ENCODE data around the gene ST8SIA2. TPM values are rescaled to one million over a fixed set of nuclear protein-coding genes. Genes with fewer than 3 reads are reported as not detected.

ST8SIA2 gene
- polyA plus RNA-seq, 3 donors: 0.06 TPM; not detected in 2

DNA sequence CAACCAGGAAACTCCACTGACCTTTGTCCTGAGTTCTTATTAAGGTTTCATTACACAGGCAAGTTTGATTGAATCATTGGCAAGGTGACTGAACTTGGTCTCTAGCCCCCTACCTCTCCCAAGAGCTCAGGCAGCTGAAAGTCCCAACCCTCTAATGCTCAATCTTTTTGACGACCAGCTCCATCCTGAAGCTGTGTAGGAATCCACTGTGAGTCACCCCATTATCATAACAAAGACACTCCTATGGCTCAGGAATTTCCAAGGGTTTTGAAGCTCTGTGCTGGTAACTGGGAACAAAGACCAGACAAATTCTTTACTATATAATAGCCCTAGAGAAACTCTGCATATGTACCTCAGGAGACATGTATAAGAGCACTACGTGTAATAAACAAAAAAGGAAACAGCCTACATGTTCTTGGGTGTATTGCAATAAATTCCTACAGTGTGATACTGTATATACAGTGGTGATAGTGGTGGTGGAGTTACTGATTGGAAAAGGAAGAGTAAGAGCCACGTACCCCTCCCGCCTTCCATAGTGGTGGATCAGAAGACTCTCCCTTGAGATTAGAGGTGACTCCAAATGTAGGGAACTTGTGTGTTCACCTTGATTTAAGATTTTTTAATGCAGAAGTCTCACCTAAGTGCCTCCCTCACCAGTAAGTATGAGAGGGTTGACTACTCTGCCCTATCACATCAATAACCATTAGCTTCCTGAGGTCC is 116.6 kb downstream of the ST8SIA2 start:
- WGBS, 3 donors: 70 to 79% (median 76%) methylated on average over 4 of the region's 4 CpGs
- H3K27ac ChIP-seq (ENCODE audit: low read depth, low read length): no peak overlapping the region

Measured in adipose tissue (tissue), 3 donors.